ENCODE results near the gene NTSR2. TPM values are rescaled to one million over a fixed set of nuclear protein-coding genes. Genes with fewer than 3 reads are reported as not detected.

The NTSR2 gene
- total and polyA plus RNA-seq, 2 donors (not counting 3 experiments of a cell fraction or from before 2014, with no cell fraction given) = not detected

DNA sequence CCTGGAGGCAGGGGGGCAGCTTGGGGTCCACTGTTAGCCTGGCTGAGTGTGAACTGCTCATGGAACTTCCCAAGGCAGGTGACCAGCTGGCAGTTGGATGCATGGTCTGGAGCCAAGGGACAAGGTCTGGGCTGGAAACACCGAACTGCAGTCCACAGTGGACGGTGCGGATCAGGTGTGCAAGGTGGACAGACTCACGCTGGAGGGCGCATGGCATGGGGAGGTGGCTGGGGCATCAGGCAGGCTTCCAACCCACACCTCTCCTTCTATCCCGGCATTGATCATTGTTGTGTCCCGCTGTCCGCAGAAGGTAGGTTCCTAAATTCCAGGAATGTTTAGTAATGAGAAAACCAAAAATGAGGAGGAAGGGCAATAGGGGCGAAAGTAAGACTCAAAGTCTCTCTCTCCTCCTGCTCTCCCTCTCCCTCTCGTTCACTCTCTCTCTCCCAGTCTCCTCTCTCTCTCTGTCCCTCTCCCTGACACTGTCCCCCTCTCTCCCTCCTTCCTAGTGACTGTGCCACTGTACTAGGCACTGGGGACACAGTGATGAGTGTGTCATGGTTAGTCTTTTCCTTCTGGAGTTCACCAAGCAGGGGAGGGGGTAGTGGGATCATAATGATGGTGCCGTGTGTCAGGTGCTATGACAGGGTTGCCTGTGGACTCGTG lies 46.1 kb upstream of the NTSR2 start:
- ChIA-PET CTCF (no interaction called here), POLR2A (no interaction called here)
- intact Hi-C loops (cut with micrococcal nuclease) = no loop called here

More for the DNA sequence above, 46.1 kb upstream of the NTSR2 start:
- H3K4me1 ChIP-seq (ENCODE audit: control insufficient read depth, extremely low read depth, insufficient read depth, low read length) = no peaks in the 10 kb centered on the region
- no peaks in the 10 kb centered on the region for H4K20me1 ChIP-seq (replicated peaks; ENCODE audit: control insufficient read depth, extremely low read depth, insufficient read depth, low read length)
- H3K4me2 ChIP-seq (ENCODE audit: insufficient read depth, low read length) = no peak overlapping the region
- H2AFZ ChIP-seq (ENCODE audit: low read depth, low read length) = no peak overlapping the region
- no peaks in the 10 kb centered on the region for H3K9me1 ChIP-seq (replicated peaks; ENCODE audit: control insufficient read depth, extremely low read depth, insufficient read depth, low read length)
- no peaks in the 10 kb centered on the region for H3K9me3 ChIP-seq (replicated peaks; ENCODE audit: control insufficient read depth, insufficient read depth, low read length)
- peaks cover 15 to 34% of the 10 kb centered on the region in 2 experiments for H3K27me3 ChIP-seq (ENCODE audit: control insufficient read depth in 2 of 2, insufficient read depth in 2 of 2, low read length in 2 of 2)
- no peak for FAIRE-seq
- dilution Hi-C loops (cut with MboI; ENCODE audit: extremely low pct_ligation_motif_present, low sequenced_read_pairs) = no loop called here
- H3K4me3 ChIP-seq (replicated peaks in 1 of 3; ENCODE audit: insufficient read depth in 1 of 3, low read depth in 1 of 3, low read length in 3 of 3) = no peak overlapping the region
- H3K9ac ChIP-seq (replicated peaks; ENCODE audit: extremely low read depth, insufficient read depth, low read length) = no peak overlapping the region
- TF ChIP-seq JUN (IDR thresholded peaks at IDR 0.05; ENCODE audit: borderline replicate concordance, insufficient read depth, insufficient read length, low read depth) (no peak), MYC (IDR thresholded peaks at IDR 0.05; ENCODE audit: low read depth, low read length) (no peak), FOS (IDR thresholded peaks at IDR 0.05; ENCODE audit: borderline replicate concordance, insufficient read depth, low read length) (no peak), POLR2A (IDR thresholded peaks at IDR 0.05; ENCODE audit: low read depth, low read length) (no peak), POLR2AphosphoS5 (IDR thresholded peaks at IDR 0.05; ENCODE audit: insufficient read depth, low read depth, low read length) (no peak), EZH2 (IDR thresholded peaks at IDR 0.05; ENCODE audit: borderline replicate concordance, low read depth, low read length, severe bottlenecking) (no peak), GATA2 (IDR thresholded peaks at IDR 0.05; ENCODE audit: insufficient read depth, insufficient read length, low read depth, low read length) (no peak)
- TF ChIP-seq, protein P1, sequence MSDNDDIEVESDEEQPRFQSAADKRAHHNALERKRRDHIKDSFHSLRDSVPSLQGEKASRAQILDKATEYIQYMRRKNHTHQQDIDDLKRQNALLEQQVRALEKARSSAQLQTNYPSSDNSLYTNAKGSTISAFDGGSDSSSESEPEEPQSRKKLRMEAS (IDR thresholded peaks at IDR 0.05; ENCODE audit: insufficient read depth, insufficient read length) = no peak
- TF ChIP-seq, protein P2, sequence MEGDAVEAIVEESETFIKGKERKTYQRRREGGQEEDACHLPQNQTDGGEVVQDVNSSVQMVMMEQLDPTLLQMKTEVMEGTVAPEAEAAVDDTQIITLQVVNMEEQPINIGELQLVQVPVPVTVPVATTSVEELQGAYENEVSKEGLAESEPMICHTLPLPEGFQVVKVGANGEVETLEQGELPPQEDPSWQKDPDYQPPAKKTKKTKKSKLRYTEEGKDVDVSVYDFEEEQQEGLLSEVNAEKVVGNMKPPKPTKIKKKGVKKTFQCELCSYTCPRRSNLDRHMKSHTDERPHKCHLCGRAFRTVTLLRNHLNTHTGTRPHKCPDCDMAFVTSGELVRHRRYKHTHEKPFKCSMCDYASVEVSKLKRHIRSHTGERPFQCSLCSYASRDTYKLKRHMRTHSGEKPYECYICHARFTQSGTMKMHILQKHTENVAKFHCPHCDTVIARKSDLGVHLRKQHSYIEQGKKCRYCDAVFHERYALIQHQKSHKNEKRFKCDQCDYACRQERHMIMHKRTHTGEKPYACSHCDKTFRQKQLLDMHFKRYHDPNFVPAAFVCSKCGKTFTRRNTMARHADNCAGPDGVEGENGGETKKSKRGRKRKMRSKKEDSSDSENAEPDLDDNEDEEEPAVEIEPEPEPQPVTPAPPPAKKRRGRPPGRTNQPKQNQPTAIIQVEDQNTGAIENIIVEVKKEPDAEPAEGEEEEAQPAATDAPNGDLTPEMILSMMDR (IDR thresholded peaks at IDR 0.05; ENCODE audit: extremely low read depth in 1 of 2, insufficient read depth in 1 of 2, low read depth in 1 of 2, low read length in 2 of 2) = no peak
- H3K27ac ChIP-seq (ENCODE audit: insufficient read depth, low read depth, low read length) = no peak overlapping the region
- H3K36me3 ChIP-seq (ENCODE audit: control insufficient read depth in 2 of 2, extremely low read depth in 1 of 2, insufficient read depth in 2 of 2, low read length in 2 of 2) = no peaks in the 10 kb centered on the region
- DNase-seq (ENCODE audit: low read depth, low spot score) = no peak
- BruUV-seq (replicated peaks) = no TSS peak
- no peaks in the 10 kb centered on the region for H3K79me2 ChIP-seq (ENCODE audit: control insufficient read depth, insufficient read depth, low read length)
